Breast epithelium (tissue), 4 donors: ENCODE data around the gene ZNF629. TPM values are rescaled to one million over a fixed set of nuclear protein-coding genes. Genes with fewer than 3 reads are reported as not detected.

Source experiments
- DNase-seq, 2 donors: peaks; one replicate each; pipeline ENCODE4 v3.0.0-alpha.2; 2019; ENCODE audit warnings: low spot score in 2 of 2
- H3K27ac ChIP-seq, 2 donors: fragments of 200-600 bp; sonication (generic) in 1 of 2; one replicate each; pipeline ENCODE4 v1.5.1; 2016 to 2019; ENCODE audit warnings: mild to moderate bottlenecking in 1 of 2
- H3K27me3 ChIP-seq, 2 donors: fragments of 200-600 bp; sonication (generic) in 1 of 2; one replicate each; pipeline versions ENCODE4 v1.5.1 to v1.6.0; 2017 to 2019; ENCODE audit warnings: control low read depth in 1 of 2, mild to moderate bottlenecking in 1 of 2
- H3K36me3 ChIP-seq: fragments of 200-600 bp; one replicate; pipeline ENCODE4 v1.5.1; 2019
- H3K4me1 ChIP-seq, 2 donors: fragments of 200-600 bp; sonication (generic); one replicate each; pipeline ENCODE4 v1.5.1; 2016 to 2019; ENCODE audit warnings: control low read depth in 1 of 2
- H3K4me3 ChIP-seq, 3 donors: fragments of 200-600 bp; sonication (generic); 1 replicate in 2 of 3; 2 replicates in 1 of 3; pipeline ENCODE4 v1.5.1; 2016 to 2019; ENCODE audit warnings: mild to moderate bottlenecking in 3 of 3, moderate library complexity in 2 of 3
- H3K9me3 ChIP-seq, 2 donors: fragments of 200-600 bp; sonication (generic) in 1 of 2; one replicate each; pipeline ENCODE4 v1.5.1; 2016 to 2019; ENCODE audit warnings: control low read depth in 1 of 2
- CTCF ChIP-seq, 3 donors: fragments of 450-650 bp; IDR thresholded peaks; one replicate each; pipeline ENCODE4 v1.5.1; 2016 to 2017; ENCODE audit warnings: antibody characterized with exemption in 3 of 3, mild to moderate bottlenecking in 3 of 3, moderate library complexity in 3 of 3
- POLR2A ChIP-seq: fragments of 450-650 bp; IDR thresholded peaks from one replicate; pipeline ENCODE4 v1.6.1; 2016; ENCODE audit warnings: antibody characterized with exemption, mild to moderate bottlenecking, moderate library complexity
- POLR2AphosphoS5 ChIP-seq, 3 donors: sonication (generic); formaldehyde crosslinking; IDR thresholded peaks; one replicate each; pipeline ENCODE4 v1.6.1; 2017; ENCODE audit warnings: antibody characterized with exemption in 3 of 3
- intact Hi-C: fragments of 100-400 bp; cut with DNase I; formaldehyde crosslinking; loops from one replicate; pipeline ENCODE4 v1.15.1; 2023; ENCODE audit warnings: low total_unique reads
- total RNA-seq, 3 donors: library from RNA; depleted of rRNA; stranded (reverse); fragments of >200 nt; gene quantifications; one replicate each; pipeline ENCODE4 v1.1.0, GENCODE V29; 2016

ZNF629 gene
- total RNA-seq, 3 donors from 2014 or later, result 9.4 to 16.2 (median 10.5) TPM

GRCh38 chr16:30737794-30738648 is 49.0 kb downstream of the ZNF629 start:
- Histone ChIP-seq H3K27ac (peak overlapping the region; percentile 93 to 99), H3K4me3 (no peak overlapping the region), H3K27me3 (no peaks in the 10 kb centered on the region), H3K4me1 (peaks cover 7 to 20% of the 10 kb centered on the region in 2 donors), H3K9me3 (no peaks in the 10 kb centered on the region), H3K36me3 (peaks cover 21% of the 10 kb centered on the region)
- intact Hi-C loops, result no loop called here
- no peak for DNase-seq
- TF ChIP-seq POLR2A (no peak), POLR2AphosphoS5 (IDR thresholded peaks at IDR 0.05) (no peak), CTCF (IDR thresholded peaks at IDR 0.05) (no peak)

GRCh38 chr16:30736995-30737793 is 49.8 kb downstream of the ZNF629 start:
- no peak overlapping the region for H3K27ac ChIP-seq
- H3K27me3 ChIP-seq, result no peaks in the 10 kb centered on the region
- no peak overlapping the region for H3K4me3 ChIP-seq
- H3K36me3 ChIP-seq, result peaks cover 21% of the 10 kb centered on the region
- no peak for TF ChIP-seq POLR2AphosphoS5 (IDR thresholded peaks at IDR 0.05)
- TF ChIP-seq CTCF (IDR thresholded peaks at IDR 0.05), result no peak
- no peak for TF ChIP-seq POLR2A
- intact Hi-C loops, result no loop called here
- H3K4me1 ChIP-seq, result peaks cover 7 to 20% of the 10 kb centered on the region in 2 donors
- no peaks in the 10 kb centered on the region for H3K9me3 ChIP-seq
- no peak for DNase-seq

- H3K4me1 ChIP-seq, result peaks cover 0 to 5% of the 10 kb centered on the region in 2 donors
- no peaks in the 10 kb centered on the region for H3K9me3 ChIP-seq
- intact Hi-C loops, result no loop called here
- no peak overlapping the region for H3K4me3 ChIP-seq
- no peaks in the 10 kb centered on the region for H3K27me3 ChIP-seq
- H3K27ac ChIP-seq, result no peak overlapping the region
- H3K36me3 ChIP-seq, result peaks cover 6% of the 10 kb centered on the region
- TF ChIP-seq POLR2AphosphoS5 (IDR thresholded peaks at IDR 0.05), result no peak
- no peak for DNase-seq
Observed at GRCh38 chr16:30731411-30731810, 55.6 kb downstream of the ZNF629 start.

- Histone ChIP-seq H3K4me3 (no peak overlapping the region), H3K9me3 (no peaks in the 10 kb centered on the region), H3K27ac (peak overlapping the region in 1 of 2 donors; percentile 4), H3K4me1 (peaks cover 0 to 5% of the 10 kb centered on the region in 2 donors), H3K36me3 (peaks cover 6% of the 10 kb centered on the region), H3K27me3 (no peaks in the 10 kb centered on the region)
- no peak for TF ChIP-seq POLR2AphosphoS5 (IDR thresholded peaks at IDR 0.05)
- no peak for TF ChIP-seq POLR2A
- no peak for TF ChIP-seq CTCF (IDR thresholded peaks at IDR 0.05)
- intact Hi-C loops, result no loop called here
- DNase-seq, result no peak
Observed at GRCh38 chr16:30728899-30729672, 57.9 kb downstream of the ZNF629 start.

Other genes with a start within 250 kb of the ZNF629 start
- 1 to 10 TPM; 4.0 to 8.2 (median 7.5) TPM for gene ZNF764, start 228.8 kb downstream of the ZNF629 start, total RNA-seq
- 10 to 100 TPM; 17.4 to 18.4 (median 18.4) TPM for gene ZNF688, start 215.5 kb downstream of the ZNF629 start, total RNA-seq
- gene ZNF785, start 201.5 kb downstream of the ZNF629 start, total RNA-seq, result 10 to 100 TPM in 2 of 3 donors, 1 to 10 TPM in 1; 6.7 to 14.4 (median 12.0) TPM
- gene ZNF689, start 176.8 kb downstream of the ZNF629 start, total RNA-seq, result 10 to 100 TPM in 2 of 3 donors, 1 to 10 TPM in 1; 7.0 to 15.4 (median 12.8) TPM
- gene PRR14, start 136.2 kb downstream of the ZNF629 start, total RNA-seq, result 10 to 100 TPM; 21.3 to 30.2 (median 26.9) TPM
- gene FBRS, start 128.8 kb downstream of the ZNF629 start, total RNA-seq, result 10 to 100 TPM; 13.6 to 25.2 (median 17.7) TPM
- 10 to 100 TPM; 19.0 to 24.9 (median 20.8) TPM for gene SRCAP, start 88.0 kb downstream of the ZNF629 start, total RNA-seq
- gene PHKG2, start 38.8 kb downstream of the ZNF629 start, total RNA-seq, result 10 to 100 TPM; 28.5 to 38.8 (median 35.7) TPM
- 10 to 100 TPM in 2 of 3 donors, 1 to 10 TPM in 1; 1.4 to 17.1 (median 13.4) TPM for gene CFAP119, start 25.1 kb downstream of the ZNF629 start, total RNA-seq
- 10 to 100 TPM; 77.0 to 84.7 (median 77.3) TPM for gene RNF40, start 24.9 kb downstream of the ZNF629 start, total RNA-seq
- gene BCL7C, start 106.9 kb upstream of the ZNF629 start, total RNA-seq, result 10 to 100 TPM; 29.4 to 47.2 (median 36.2) TPM
- gene CTF1, start 109.4 kb upstream of the ZNF629 start, total RNA-seq, result 1 to 10 TPM; 2.6 to 4.5 (median 3.4) TPM
- 10 to 100 TPM in 1 of 3 donors, 1 to 10 TPM in 2; 4.5 to 12.7 (median 9.2) TPM for gene FBXL19, start 136.4 kb upstream of the ZNF629 start, total RNA-seq
- 10 to 100 TPM; 20.0 to 40.5 (median 25.9) TPM for gene ORAI3, start 161.9 kb upstream of the ZNF629 start, total RNA-seq
- gene SETD1A, start 170.5 kb upstream of the ZNF629 start, total RNA-seq, result 1 to 10 TPM; 4.8 to 5.6 (median 5.1) TPM
- gene HSD3B7, start 198.0 kb upstream of the ZNF629 start, total RNA-seq, result 10 to 100 TPM; 12.1 to 27.8 (median 26.9) TPM
- 1 to 10 TPM; 1.6 to 2.6 (median 2.6) TPM for gene STX1B, start 223.4 kb upstream of the ZNF629 start, total RNA-seq
- gene STX4, start 246.4 kb upstream of the ZNF629 start, total RNA-seq, result 10 to 100 TPM; 44.3 to 59.0 (median 52.2) TPM